GM19023 (cell line): ENCODE results near the gene IL11.

Experiments
- ATAC-seq: cut with Tn5 transposase; IDR thresholded peaks from one replicate; pipeline ENCODE4 v1.9.1; 2021; ENCODE audit warnings: mild to moderate bottlenecking, moderate library complexity; ENCODE audit not compliant: unreplicated experiment

IL11 gene

GRCh38 chr19:55391702-55392615, 21.7 kb upstream of the IL11 start:
- ATAC-seq = no peak

- ATAC-seq = no peak
Measured at GRCh38 chr19:55391191-55391670, 21.0 kb upstream of the IL11 start.

GRCh38 chr19:55390461-55390880, 20.2 kb upstream of the IL11 start:
- ATAC-seq = no peak

- no peak for ATAC-seq
Measured at GRCh38 chr19:55389386-55390317, 19.4 kb upstream of the IL11 start.

- no peak for ATAC-seq
Measured at GRCh38 chr19:55387736-55388497, 17.7 kb upstream of the IL11 start.

- no peak for ATAC-seq
Measured at GRCh38 chr19:55386493-55386971, 16.3 kb upstream of the IL11 start.

GRCh38 chr19:55385724-55386492, 15.6 kb upstream of the IL11 start, which contains the start of gene RPL28:
Gene RPL28, plus strand, starts transcription at chr19:55385932. Its CDS starts 426 bp downstream, at chr19:55386358.
- ATAC-seq = peak; percentile 69

GRCh38 chr19:55384920-55385723, 14.9 kb upstream of the IL11 start:
- peak; percentile 52 for ATAC-seq

GRCh38 chr19:55384131-55384919, 14.1 kb upstream of the IL11 start, which contains the start of gene TMEM238:
Gene TMEM238, minus strand, starts transcription at chr19:55384292. Its CDS starts 33 bp downstream, at chr19:55384259.
- ATAC-seq = no peak

GRCh38 chr19:55383279-55384130, 13.2 kb upstream of the IL11 start:
- no peak for ATAC-seq

GRCh38 chr19:55382522-55383054, 12.3 kb upstream of the IL11 start:
- ATAC-seq = no peak

- no peak for ATAC-seq
Measured at GRCh38 chr19:55382013-55382412, 11.8 kb upstream of the IL11 start.

GRCh38 chr19:55379174-55379573, 8.9 kb upstream of the IL11 start:
- no peak for ATAC-seq

- ATAC-seq = no peak
Measured at GRCh38 chr19:55377356-55378131, 7.3 kb upstream of the IL11 start.

- ATAC-seq = no peak
Measured at GRCh38 chr19:55376241-55376933, 6.1 kb upstream of the IL11 start, which contains the start of gene TMEM190. Gene TMEM190, plus strand, starts transcription at chr19:55376826. Its CDS starts 28 bp downstream, at chr19:55376854.
